Measurements from ENCODE around the gene ENHO. TPM values are rescaled to one million over a fixed set of nuclear protein-coding genes. Genes with fewer than 3 reads are reported as not detected.

ENHO gene
- total and polyA plus RNA-seq, 2 of the 8 experiments (the other 6 are each of a cell fraction or from before 2014, with no cell fraction given) = 12.2 to 49.4 TPM

- TF ChIP-seq CHD7 (IDR thresholded peaks at IDR 0.05; ENCODE audit: insufficient replicate concordance, low read length) = no peak
- no peak for TF ChIP-seq MAX (IDR thresholded peaks at IDR 0.05)
- no peak for TF ChIP-seq TEAD4 (IDR thresholded peaks at IDR 0.05; ENCODE audit: low read depth, low read length)
- TF ChIP-seq PHF8 (conservative IDR thresholded peaks at IDR 0.05; ENCODE audit: low read depth, low read length) = no peak
- TF ChIP-seq GABPA (IDR thresholded peaks at IDR 0.05; ENCODE audit: borderline replicate concordance, insufficient read depth, low read length) = no peak
- TF ChIP-seq GTF2F1 (IDR thresholded peaks at IDR 0.05; ENCODE audit: borderline replicate concordance, low read depth, low read length) = no peak
- no peak for TF ChIP-seq SAP30 (IDR thresholded peaks at IDR 0.05; ENCODE audit: insufficient read depth, insufficient replicate concordance, low read length)
- no peak for TF ChIP-seq EZH2 (IDR thresholded peaks at IDR 0.05; ENCODE audit: low read depth, low read length, severe bottlenecking)
- TF ChIP-seq BRCA1 (IDR thresholded peaks at IDR 0.05; ENCODE audit: low read depth, low read length) = no peak
- no peak for TF ChIP-seq ZNF274 (IDR thresholded peaks at IDR 0.05; ENCODE audit: borderline replicate concordance, extremely low read depth, low read length)
- TF ChIP-seq JUND (IDR thresholded peaks at IDR 0.05; ENCODE audit: low read length) = no peak
Observed at GRCh38 chr9:34556949-34557348, 34.2 kb upstream of the ENHO start (continued).
